Activated T-helper 17 cell treated with anti-CD3 and anti-CD28 coated beads, Interleukin-2, amount 50 U/mL, for 72 hours (primary cell): Measurements from ENCODE around the gene PALM. TPM values are rescaled to one million over a fixed set of nuclear protein-coding genes. Genes with fewer than 3 reads are reported as not detected.
A peak's percentile ranks its signal among the peaks of the same experiment; 100 is the strongest.
"Not testable (repeated sequence)": the region's sequence is repeated elsewhere in the genome, so short reads cannot be mapped to it uniquely, and the experiment has no call there.

ENCODE experiments used
- ATAC-seq: fragments of 150-1000 bp; cut with Tn5 transposase; replicated peaks from 2 replicates; pipeline ENCODE4 v1.10.0; 2021; ENCODE audit warnings: mild to moderate bottlenecking, moderate library complexity
- H3K27ac Mint-ChIP-seq: one replicate; pipeline ENCODE4 v1.8.0; 2022; ENCODE audit warnings: mixed read lengths
- H3K27me3 Mint-ChIP-seq: one replicate; pipeline ENCODE4 v1.8.0; 2022; ENCODE audit warnings: mixed read lengths
- H3K36me3 Mint-ChIP-seq: one replicate; pipeline ENCODE4 v1.8.0; 2022; ENCODE audit warnings: low read depth, mild to moderate bottlenecking, mixed read lengths
- H3K4me1 Mint-ChIP-seq: one replicate; pipeline ENCODE4 v1.8.0; 2022; ENCODE audit warnings: mixed read lengths
- H3K4me3 Mint-ChIP-seq: one replicate; pipeline ENCODE4 v1.8.0; 2022; ENCODE audit warnings: mild to moderate bottlenecking, mixed read lengths
- H3K9me3 Mint-ChIP-seq: one replicate; pipeline ENCODE4 v1.8.0; 2022; ENCODE audit warnings: mixed read lengths
- total RNA-seq, 2 donors: library from RNA; stranded (reverse); gene quantifications; one replicate each; pipeline ENCODE4 v1.2.3, GENCODE V29; 2022

The PALM gene
- total RNA-seq, 2 donors from 2014 or later = 0.26 TPM; not detected in 1

GRCh38 chr19:745138-745537, 36.4 kb downstream of the PALM start:
- H3K9me3 Mint-ChIP-seq = not testable (repeated sequence)

DNA sequence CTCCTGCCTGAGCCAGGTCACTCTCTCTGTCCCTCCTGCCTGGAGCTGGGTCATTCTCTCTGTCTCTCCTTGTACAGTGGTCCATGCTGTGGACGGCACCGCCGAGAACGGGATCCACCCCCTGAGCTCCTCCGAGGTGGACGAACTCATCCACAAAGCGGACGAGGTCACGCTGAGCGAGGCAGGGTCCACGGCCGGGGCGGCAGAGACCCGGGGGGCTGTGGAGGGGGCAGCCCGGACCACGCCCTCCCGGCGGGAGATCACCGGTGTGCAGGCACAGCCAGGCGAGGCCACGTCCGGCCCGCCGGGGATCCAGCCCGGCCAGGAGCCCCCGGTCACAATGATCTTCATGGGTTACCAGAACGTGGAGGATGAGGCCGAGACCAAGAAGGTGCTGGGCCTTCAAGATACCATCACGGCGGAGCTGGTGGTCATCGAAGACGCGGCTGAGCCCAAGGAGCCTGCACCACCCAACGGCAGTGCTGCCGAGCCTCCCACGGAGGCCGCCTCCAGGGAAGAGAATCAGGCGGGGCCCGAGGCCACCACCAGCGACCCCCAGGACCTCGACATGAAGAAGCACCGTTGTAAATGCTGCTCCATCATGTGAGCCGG, 37.6 kb downstream of the PALM start:
- no peaks in the 10 kb centered on the region for H3K36me3 Mint-ChIP-seq
- no peaks in the 10 kb centered on the region for H3K9me3 Mint-ChIP-seq

More at GRCh38 chr19:745138-745537, 36.4 kb downstream of the PALM start:
- H3K4me3 Mint-ChIP-seq, H3K27ac Mint-ChIP-seq, H3K36me3 Mint-ChIP-seq, H3K27me3 Mint-ChIP-seq, H3K4me1 Mint-ChIP-seq, ATAC-seq: not testable (repeated sequence)

GRCh38 chr19:746956-747355, 38.2 kb downstream of the PALM start:
- Mint-ChIP-seq H3K9me3 (no peaks in the 10 kb centered on the region), H3K27me3 (no peaks in the 10 kb centered on the region), H3K4me3 (no peak overlapping the region), H3K27ac (no peak overlapping the region), H3K4me1 (no peaks in the 10 kb centered on the region), H3K36me3 (no peaks in the 10 kb centered on the region)
- no peak for ATAC-seq

More for the DNA sequence above, 37.6 kb downstream of the PALM start:
- ATAC-seq = no peak
- Mint-ChIP-seq H3K4me3 (no peak overlapping the region), H3K27ac (no peak overlapping the region), H3K4me1 (no peaks in the 10 kb centered on the region), H3K27me3 (no peaks in the 10 kb centered on the region)

- no peak overlapping the region for H3K27ac Mint-ChIP-seq
- no peaks in the 10 kb centered on the region for H3K36me3 Mint-ChIP-seq
- no peaks in the 10 kb centered on the region for H3K9me3 Mint-ChIP-seq
- ATAC-seq = no peak
- no peaks in the 10 kb centered on the region for H3K4me1 Mint-ChIP-seq
- no peak overlapping the region for H3K4me3 Mint-ChIP-seq
- H3K27me3 Mint-ChIP-seq = no peaks in the 10 kb centered on the region
Measured at GRCh38 chr19:747432-748273, 38.9 kb downstream of the PALM start.

- no peaks in the 10 kb centered on the region for H3K36me3 Mint-ChIP-seq
- no peak for ATAC-seq
- H3K4me1 Mint-ChIP-seq = no peaks in the 10 kb centered on the region
- no peaks in the 10 kb centered on the region for H3K27me3 Mint-ChIP-seq
- H3K9me3 Mint-ChIP-seq = no peaks in the 10 kb centered on the region
- H3K4me3 Mint-ChIP-seq = no peak overlapping the region
- H3K27ac Mint-ChIP-seq = no peak overlapping the region
Measured at GRCh38 chr19:748274-748598, 39.5 kb downstream of the PALM start.

- H3K4me3 Mint-ChIP-seq = no peak overlapping the region
- H3K4me1 Mint-ChIP-seq = no peaks in the 10 kb centered on the region
- no peaks in the 10 kb centered on the region for H3K9me3 Mint-ChIP-seq
- H3K27ac Mint-ChIP-seq = no peak overlapping the region
- no peaks in the 10 kb centered on the region for H3K27me3 Mint-ChIP-seq
- H3K36me3 Mint-ChIP-seq = no peaks in the 10 kb centered on the region
- no peak for ATAC-seq
Measured at GRCh38 chr19:749811-750210, 41.1 kb downstream of the PALM start.

- H3K9me3 Mint-ChIP-seq = no peaks in the 10 kb centered on the region
- ATAC-seq = no peak
- H3K27me3 Mint-ChIP-seq = no peaks in the 10 kb centered on the region
- no peak within 1 kb of the TSS for H3K27ac Mint-ChIP-seq
- no peaks in the 10 kb centered on the region for H3K36me3 Mint-ChIP-seq
- no peaks in the 10 kb centered on the region for H3K4me1 Mint-ChIP-seq
- H3K4me3 Mint-ChIP-seq = no peak within 1 kb of the TSS
Measured at GRCh38 chr19:750640-751423, 42.1 kb downstream of the PALM start, which contains the start of gene MISP. Gene MISP, plus strand, starts transcription at chr19:751112. Its CDS starts 5,835 bp downstream, at chr19:756947.

DNA sequence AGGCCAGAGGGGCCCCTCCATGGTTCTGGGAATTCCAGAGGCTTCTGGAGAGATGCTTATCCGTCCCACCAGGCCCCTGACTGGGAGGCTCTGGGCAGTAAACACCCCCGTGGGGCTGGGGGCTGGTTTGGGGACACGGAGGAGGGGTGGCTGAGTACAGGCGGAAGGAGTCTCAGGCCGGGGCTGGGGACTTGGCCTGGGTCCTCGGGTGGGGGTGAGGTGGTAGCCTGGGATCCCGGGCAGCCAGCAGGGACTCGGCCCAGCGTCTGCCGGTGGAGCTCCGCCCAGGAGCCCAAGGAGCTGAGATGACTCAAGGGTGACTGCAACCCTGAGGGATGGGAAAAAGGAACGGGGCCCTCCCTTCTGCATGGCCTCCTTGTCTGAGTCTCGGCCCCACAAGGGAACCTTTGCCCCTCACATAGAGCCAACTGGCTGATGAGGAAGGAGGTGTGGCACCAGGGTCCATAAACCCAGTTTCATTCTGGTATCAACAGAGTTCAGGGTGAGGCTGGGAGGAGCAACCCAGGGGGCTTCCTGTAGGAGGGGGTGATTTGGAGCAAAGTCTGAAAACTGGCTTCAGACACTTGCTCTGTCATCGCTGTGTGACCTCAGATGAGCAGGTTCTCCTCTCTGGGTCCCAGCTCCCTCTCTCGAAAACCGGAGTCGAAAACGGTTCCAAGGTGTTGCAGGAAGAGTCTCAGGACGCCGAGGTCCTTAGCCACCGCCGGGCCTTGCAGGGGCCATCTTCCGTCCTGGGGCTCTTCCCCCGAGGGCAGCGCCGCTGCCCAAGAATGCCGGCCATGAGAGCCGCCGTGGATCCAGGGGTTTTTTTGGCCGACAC, 43.0 kb downstream of the PALM start:
- H3K27ac Mint-ChIP-seq = no peak overlapping the region
- H3K9me3 Mint-ChIP-seq = no peaks in the 10 kb centered on the region
- no peaks in the 10 kb centered on the region for H3K27me3 Mint-ChIP-seq
- no peaks in the 10 kb centered on the region for H3K4me1 Mint-ChIP-seq
- no peak for ATAC-seq
- no peak overlapping the region for H3K4me3 Mint-ChIP-seq
- H3K36me3 Mint-ChIP-seq = no peaks in the 10 kb centered on the region

DNA sequence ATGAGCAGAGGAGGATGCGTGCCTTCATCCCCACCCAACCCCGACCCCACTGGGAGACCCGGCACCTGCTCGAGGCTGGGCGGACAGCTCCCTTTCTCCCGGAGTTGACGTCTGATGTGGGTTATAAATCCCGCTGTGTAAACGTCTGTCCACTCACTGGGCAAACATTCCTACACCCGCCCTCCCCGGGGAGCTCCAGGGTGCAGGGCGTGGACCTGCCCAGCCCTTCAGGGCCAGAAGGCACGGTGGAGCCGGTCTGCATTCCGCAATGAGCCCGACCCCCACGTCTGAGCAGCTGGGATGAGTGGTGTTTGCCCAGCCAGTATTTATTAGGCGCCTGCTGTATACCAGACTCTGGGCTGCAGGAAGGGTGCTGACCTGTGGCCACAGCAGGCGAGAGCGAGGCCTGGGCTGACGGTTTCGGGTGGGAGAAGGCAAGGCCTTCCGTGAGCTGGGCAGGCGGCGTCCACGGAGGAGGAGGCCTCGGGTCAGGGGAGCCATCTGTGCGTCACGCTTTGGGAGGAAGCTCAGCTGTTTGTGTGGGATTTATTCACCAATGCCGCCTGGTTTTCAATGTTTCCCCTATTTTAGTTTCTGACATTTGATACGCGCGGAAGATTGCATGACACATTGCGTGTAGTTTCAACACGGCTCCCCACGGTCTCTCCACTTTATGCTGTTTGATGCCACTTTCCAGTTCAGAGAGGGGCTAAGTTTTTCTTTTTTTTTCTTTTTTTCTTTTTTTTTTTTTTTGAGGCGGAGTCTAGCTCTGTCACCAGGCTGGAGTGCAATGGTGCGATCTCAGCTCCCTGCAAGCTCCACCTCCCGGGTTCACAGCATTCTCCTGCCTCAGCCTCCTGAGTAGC, 44.1 kb downstream of the PALM start:
- Mint-ChIP-seq H3K4me3 (no peak overlapping the region), H3K27me3 (no peaks in the 10 kb centered on the region), H3K27ac (no peak overlapping the region), H3K36me3 (no peaks in the 10 kb centered on the region), H3K9me3 (no peaks in the 10 kb centered on the region), H3K4me1 (no peaks in the 10 kb centered on the region)
- ATAC-seq = no peak

GRCh38 chr19:754530-754929, 45.8 kb downstream of the PALM start:
- ATAC-seq = no peak
- Mint-ChIP-seq H3K9me3 (no peaks in the 10 kb centered on the region), H3K36me3 (no peaks in the 10 kb centered on the region), H3K27me3 (no peaks in the 10 kb centered on the region), H3K27ac (no peak overlapping the region), H3K4me3 (no peak overlapping the region), H3K4me1 (no peaks in the 10 kb centered on the region)

GRCh38 chr19:755063-755462, 46.3 kb downstream of the PALM start:
- Mint-ChIP-seq H3K4me1 (no peaks in the 10 kb centered on the region), H3K27me3 (no peaks in the 10 kb centered on the region), H3K36me3 (no peaks in the 10 kb centered on the region), H3K9me3 (no peaks in the 10 kb centered on the region), H3K4me3 (no peak overlapping the region), H3K27ac (no peak overlapping the region)
- ATAC-seq = no peak

- no peaks in the 10 kb centered on the region for H3K36me3 Mint-ChIP-seq
- no peaks in the 10 kb centered on the region for H3K27me3 Mint-ChIP-seq
- H3K4me1 Mint-ChIP-seq = no peaks in the 10 kb centered on the region
- no peaks in the 10 kb centered on the region for H3K9me3 Mint-ChIP-seq
- no peak overlapping the region for H3K4me3 Mint-ChIP-seq
- H3K27ac Mint-ChIP-seq = no peak overlapping the region
- ATAC-seq = peak; percentile 95
Measured at GRCh38 chr19:756236-756635, 47.5 kb downstream of the PALM start.

DNA sequence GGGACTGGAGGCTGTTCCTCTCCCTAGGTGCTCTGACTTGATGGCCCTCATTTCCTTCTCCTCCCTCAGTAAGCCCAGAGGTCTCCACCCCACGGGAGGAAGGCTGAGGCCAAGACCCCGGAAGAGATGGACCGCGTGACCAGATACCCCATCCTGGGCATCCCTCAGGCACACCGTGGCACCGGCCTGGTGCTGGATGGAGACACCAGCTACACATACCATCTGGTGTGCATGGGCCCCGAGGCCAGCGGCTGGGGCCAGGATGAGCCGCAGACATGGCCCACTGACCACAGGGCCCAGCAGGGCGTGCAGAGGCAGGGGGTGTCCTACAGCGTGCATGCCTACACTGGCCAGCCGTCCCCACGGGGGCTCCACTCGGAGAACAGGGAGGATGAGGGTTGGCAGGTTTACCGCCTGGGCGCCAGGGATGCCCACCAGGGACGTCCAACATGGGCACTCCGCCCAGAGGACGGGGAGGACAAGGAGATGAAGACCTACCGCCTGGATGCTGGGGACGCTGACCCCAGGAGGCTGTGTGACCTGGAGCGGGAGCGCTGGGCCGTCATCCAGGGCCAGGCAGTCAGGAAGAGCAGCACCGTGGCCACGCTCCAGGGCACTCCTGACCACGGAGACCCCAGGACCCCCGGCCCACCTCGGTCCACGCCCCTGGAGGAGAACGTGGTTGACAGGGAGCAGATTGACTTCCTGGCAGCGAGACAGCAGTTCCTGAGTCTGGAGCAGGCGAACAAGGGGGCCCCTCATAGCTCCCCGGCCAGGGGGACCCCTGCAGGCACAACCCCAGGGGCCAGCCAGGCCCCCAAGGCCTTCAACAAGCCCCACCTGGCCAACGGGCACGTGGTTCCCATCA, 48.3 kb downstream of the PALM start:
- no peak for ATAC-seq
- Mint-ChIP-seq H3K27me3 (no peaks in the 10 kb centered on the region), H3K36me3 (no peaks in the 10 kb centered on the region)

More for the DNA sequence above, 48.3 kb downstream of the PALM start:
- Mint-ChIP-seq H3K9me3 (no peaks in the 10 kb centered on the region), H3K4me1 (no peaks in the 10 kb centered on the region), H3K4me3 (no peak overlapping the region), H3K27ac (no peak overlapping the region)
